ENCODE data around the gene ATP8B1. TPM values are rescaled to one million over a fixed set of nuclear protein-coding genes. Genes with fewer than 3 reads are reported as not detected.

The ATP8B1 gene
- total RNA-seq, 1 donor from 2014 or later, result 14.4 TPM

- no peak for TF ChIP-seq CTCF (conservative IDR thresholded peaks at IDR 0.05; ENCODE audit: low read depth, low read length)
- no peak overlapping the region for H3K4me3 ChIP-seq (ENCODE audit: low read depth, low read length)
- no peak for DNase-seq (ENCODE audit: low read depth)
Observed at GRCh38 chr18:57754577-57755338, 48.4 kb downstream of the ATP8B1 start.

- DNase-seq (ENCODE audit: low read depth), result no peak
- no peak for TF ChIP-seq CTCF (conservative IDR thresholded peaks at IDR 0.05; ENCODE audit: low read depth, low read length)
- H3K4me3 ChIP-seq (ENCODE audit: low read depth, low read length), result no peak overlapping the region
Observed at GRCh38 chr18:57753063-57753462, 50.1 kb downstream of the ATP8B1 start.

- H3K4me3 ChIP-seq (ENCODE audit: low read depth, low read length), result no peak overlapping the region
- no peak for TF ChIP-seq CTCF (conservative IDR thresholded peaks at IDR 0.05; ENCODE audit: low read depth, low read length)
- no peak for DNase-seq (ENCODE audit: low read depth)
Observed at GRCh38 chr18:57749604-57749970, 53.5 kb downstream of the ATP8B1 start.

GRCh38 chr18:57748770-57749603, 54.1 kb downstream of the ATP8B1 start:
- H3K4me3 ChIP-seq (ENCODE audit: low read depth, low read length), result no peak overlapping the region
- DNase-seq (ENCODE audit: low read depth), result peak; percentile 29
- no peak for TF ChIP-seq CTCF (conservative IDR thresholded peaks at IDR 0.05; ENCODE audit: low read depth, low read length)

GRCh38 chr18:57747809-57748680, 55.1 kb downstream of the ATP8B1 start:
- no peak for TF ChIP-seq CTCF (conservative IDR thresholded peaks at IDR 0.05; ENCODE audit: low read depth, low read length)
- DNase-seq (ENCODE audit: low read depth), result no peak
- no peak overlapping the region for H3K4me3 ChIP-seq (ENCODE audit: low read depth, low read length)

GRCh38 chr18:57744211-57744694, 58.9 kb downstream of the ATP8B1 start:
- no peak for TF ChIP-seq CTCF (conservative IDR thresholded peaks at IDR 0.05; ENCODE audit: low read depth, low read length)
- no peak overlapping the region for H3K4me3 ChIP-seq (ENCODE audit: low read depth, low read length)
- DNase-seq (ENCODE audit: low read depth), result no peak

Measured in epithelial cell of proximal tubule (primary cell).